Raji (cell line): ENCODE results near the gene GARIN5B.
A peak's percentile ranks its signal among the peaks of the same experiment; 100 is the strongest.

ENCODE experiments used
- POLR2A ChIP-seq: IDR thresholded peaks from 2 replicates; pipeline ENCODE4 v1.6.1; 2011; ENCODE audit warnings: low read depth, low read length, control low read depth; ENCODE audit not compliant: insufficient read depth

Gene GARIN5B

GRCh38 chr19:55382013-55382412, 19.0 kb upstream of the GARIN5B start:
- no peak for TF ChIP-seq POLR2A

GRCh38 chr19:55379174-55379573, 16.1 kb upstream of the GARIN5B start:
- TF ChIP-seq POLR2A = no peak

GRCh38 chr19:55377356-55378131, 14.5 kb upstream of the GARIN5B start:
- no peak for TF ChIP-seq POLR2A

DNA sequence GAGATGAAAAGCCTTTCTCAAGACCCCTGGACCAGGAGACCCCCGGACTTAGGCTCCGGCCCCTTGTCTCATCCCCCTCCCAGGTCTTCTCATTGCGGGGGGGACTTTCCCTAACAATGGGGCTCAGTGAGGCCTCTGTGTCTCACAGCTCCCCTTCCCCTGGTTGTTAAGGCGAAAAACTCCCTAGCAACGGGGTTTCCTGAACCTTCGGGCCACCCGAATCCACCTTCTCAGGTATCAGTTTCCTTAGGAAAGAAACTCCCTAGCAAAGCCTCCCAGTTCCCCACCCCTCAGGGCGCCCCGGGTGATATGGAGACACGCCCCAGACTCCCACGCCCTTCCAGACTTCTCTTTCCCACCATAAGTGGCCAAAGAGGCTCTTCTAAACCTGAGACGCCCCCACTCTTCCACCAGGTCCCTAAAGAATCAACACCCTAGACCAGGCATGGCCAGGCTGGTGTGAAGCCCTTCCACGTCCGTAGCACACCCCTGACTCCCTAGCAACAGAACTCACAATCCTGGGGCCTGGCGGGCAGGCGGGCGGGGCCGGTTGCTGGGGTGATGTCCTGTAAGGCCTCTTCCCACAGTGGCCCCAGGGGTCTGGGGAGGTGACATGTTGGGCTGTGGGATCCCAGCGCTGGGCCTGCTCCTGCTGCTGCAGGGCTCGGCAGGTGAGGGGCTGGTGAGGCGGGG, 13.3 kb upstream of the GARIN5B start, which contains the start of gene TMEM190:
Gene TMEM190 (plus strand): TSS at position 586 of the 693 bp plus-strand sequence. CDS start 28 bp downstream, at position 614.
- no peak for TF ChIP-seq POLR2A

GRCh38 chr19:55373993-55374757, 11.1 kb upstream of the GARIN5B start:
- TF ChIP-seq POLR2A = no peak

DNA sequence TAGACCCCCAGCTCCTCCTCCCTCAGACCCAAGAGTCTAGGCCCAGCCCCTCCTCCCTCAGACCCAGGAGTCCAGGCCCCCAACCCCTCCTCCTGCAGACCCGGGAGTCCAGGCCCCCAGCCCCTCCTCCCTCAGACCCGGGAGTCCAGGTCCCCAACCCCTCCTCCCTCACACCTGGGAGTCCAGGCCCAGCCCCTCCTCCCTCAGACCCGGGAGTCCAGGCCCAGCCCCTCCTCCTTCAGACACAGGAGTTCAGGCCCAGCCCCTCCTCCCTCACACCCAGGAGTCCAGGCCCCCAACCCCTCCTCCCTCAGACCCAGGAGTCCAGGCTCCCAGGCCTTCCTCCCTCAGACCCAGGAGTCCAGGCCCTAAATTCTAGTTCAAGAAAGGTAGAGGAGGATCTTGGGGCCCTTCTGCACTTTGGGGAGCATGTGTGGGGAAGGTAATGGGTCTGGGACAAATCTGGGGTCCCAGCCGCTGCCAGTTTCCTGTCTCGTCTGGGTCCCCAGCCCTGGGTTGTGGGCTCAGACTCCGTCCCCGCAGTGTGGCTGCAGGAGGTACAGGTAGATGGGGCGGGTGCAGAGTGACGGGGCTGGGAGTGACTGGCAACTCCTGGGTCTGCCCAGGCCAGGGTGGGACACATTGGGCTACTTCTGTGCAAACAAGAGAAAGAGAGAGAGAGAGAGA, 10.4 kb upstream of the GARIN5B start:
- TF ChIP-seq POLR2A = no peak

GRCh38 chr19:55372316-55373081, 9.4 kb upstream of the GARIN5B start:
- 0 out of 2 replicates have a peak, but pooled peaks have one; percentile 15 for TF ChIP-seq POLR2A

GRCh38 chr19:55370305-55370988, 7.4 kb upstream of the GARIN5B start, which contains the start of gene IL11:
Gene IL11 (minus strand): TSS chr19:55370463. CDS start chr19:55370310, 153 bp downstream.
- no peak for TF ChIP-seq POLR2A

- no peak for TF ChIP-seq POLR2A
Measured at GRCh38 chr19:55369653-55370304, 6.7 kb upstream of the GARIN5B start.

GRCh38 chr19:55368701-55369563, 5.9 kb upstream of the GARIN5B start:
- TF ChIP-seq POLR2A = no peak

DNA sequence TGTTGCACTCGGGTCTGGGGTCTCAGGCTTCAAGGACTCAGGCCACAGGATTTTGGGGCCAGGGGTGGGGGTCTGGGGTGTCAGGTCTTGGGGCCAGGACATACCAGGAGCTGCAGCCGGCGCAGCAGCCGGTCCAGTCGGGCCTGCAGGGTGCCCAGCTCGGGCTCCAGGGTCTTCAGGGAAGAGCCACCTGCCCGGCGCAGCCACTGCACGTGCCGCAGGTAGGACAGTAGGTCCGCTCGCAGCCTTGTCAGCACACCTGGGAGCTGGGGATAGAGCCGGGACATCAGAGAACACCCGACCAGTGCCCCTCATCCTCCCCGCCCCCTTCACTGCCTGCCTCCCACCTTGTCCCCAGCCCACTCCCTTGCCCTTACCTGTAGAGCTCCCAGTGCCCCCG, 5.0 kb upstream of the GARIN5B start:
- no peak for TF ChIP-seq POLR2A

DNA sequence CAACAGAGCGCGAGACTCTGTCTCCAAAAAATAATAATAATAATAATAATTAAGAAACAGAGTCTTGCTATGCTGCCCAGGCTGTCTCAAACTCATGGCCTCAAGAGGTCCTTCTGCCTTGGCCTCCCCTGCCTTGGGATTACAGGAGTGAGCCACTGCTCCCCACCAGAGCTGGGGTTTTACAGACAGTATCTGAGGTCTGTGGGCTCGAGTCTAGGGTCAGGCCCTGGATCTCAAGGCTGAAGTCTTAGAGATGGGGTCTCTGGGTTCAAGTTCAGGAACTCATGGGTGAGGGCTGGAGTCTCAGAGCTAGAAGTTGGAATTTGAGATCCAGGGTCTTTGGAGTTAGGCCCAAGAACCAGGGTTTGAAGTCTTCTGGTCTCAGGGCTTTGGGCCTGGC, 3.7 kb upstream of the GARIN5B start:
- TF ChIP-seq POLR2A = no peak

DNA sequence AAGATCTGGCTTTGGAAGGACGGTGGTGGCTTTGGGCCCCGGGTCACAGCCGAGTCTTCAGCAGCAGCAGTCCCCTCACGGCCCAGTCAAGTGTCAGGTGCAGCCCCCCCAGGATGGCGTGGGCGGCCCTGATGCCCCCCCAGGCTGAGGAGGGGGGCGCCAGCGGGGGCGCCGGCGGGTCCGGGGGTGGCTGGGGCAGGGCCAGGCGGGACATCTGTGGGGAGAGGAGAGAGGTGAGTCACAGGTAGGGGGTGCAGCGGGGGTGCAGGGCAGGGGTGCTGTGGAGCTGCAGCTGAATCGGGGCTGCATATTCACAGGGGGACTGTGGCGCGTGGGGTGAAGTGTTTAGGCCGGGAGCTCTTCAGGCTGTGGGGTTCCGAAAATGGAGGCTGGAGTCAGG, 2.9 kb upstream of the GARIN5B start:
- no peak for TF ChIP-seq POLR2A

- no peak for TF ChIP-seq POLR2A
Measured at GRCh38 chr19:55365245-55365644, 2.2 kb upstream of the GARIN5B start.
